OCI-LY7 (cell line): ENCODE results near the gene NUDT9. TPM values are rescaled to one million over a fixed set of nuclear protein-coding genes. Genes with fewer than 3 reads are reported as not detected.

Source experiments
- Bru-seq: library from RNA; stranded (reverse); fragments of 400-500 nt; gene quantifications from one replicate; lab custom pipeline; 2021; lab: Mats Ljungman, UMichigan
- BruChase-seq, 2 experiments: library from RNA; stranded (reverse); fragments of 400-500 nt; gene quantifications; one replicate each; lab custom pipeline; 2021; lab: Mats Ljungman, UMichigan
- BruUV-seq: library from RNA; stranded (reverse); fragments of 400-500 nt; replicated peaks from 2 replicates; lab custom pipeline; 2021; lab: Mats Ljungman, UMichigan
- CTCF ChIA-PET: fragments of 300-600 bp; sonication (Branson Sonifier 250); formaldehyde crosslinking; loops from one replicate; lab custom pipeline; 2022; ENCODE audit warnings: antibody characterized with exemption; ENCODE audit not compliant: unreplicated experiment; lab: Charles Lee
- POLR2A ChIA-PET: fragments of 300-600 bp; sonication (Branson Sonifier 250); formaldehyde crosslinking; loops from one replicate; lab custom pipeline; 2022; ENCODE audit warnings: antibody characterized with exemption; lab: Charles Lee
- DNase-seq: peaks from one replicate; pipeline ENCODE4 v3.0.0-alpha.2; 2015; ENCODE audit warnings: low spot score
- H2AFZ ChIP-seq: fragments of 200-600 bp; sonication (generic), shearing (Covaris generic); 2 replicates; pipeline ENCODE4 v1.6.1; 2014; ENCODE audit warnings: mild to moderate bottlenecking, antibody characterized with exemption, low read length, moderate library complexity
- H3K27ac ChIP-seq: fragments of 200-600 bp; sonication (generic); 2 replicates; pipeline ENCODE4 v1.5.1; 2014; ENCODE audit warnings: mixed run types, low read depth, mild to moderate bottlenecking, moderate library complexity, low read length, inconsistent platforms; ENCODE audit not compliant: poor library complexity, severe bottlenecking
- H3K36me3 ChIP-seq: fragments of 200-600 bp; sonication (generic); 2 replicates; pipeline ENCODE4 v1.6.1; 2014; ENCODE audit warnings: mild to moderate bottlenecking, antibody characterized with exemption, low read length, moderate library complexity, mixed read lengths; ENCODE audit not compliant: insufficient read depth
- H3K4me1 ChIP-seq: fragments of 200-600 bp; sonication (generic); 2 replicates; pipeline ENCODE4 v1.5.1; 2014; ENCODE audit warnings: mild to moderate bottlenecking, low read length; ENCODE audit not compliant: insufficient read depth, poor library complexity, severe bottlenecking
- H3K4me2 ChIP-seq: fragments of 200-600 bp; sonication (generic); 2 replicates; pipeline ENCODE4 v1.6.1; 2014; ENCODE audit warnings: mild to moderate bottlenecking, low read length
- H3K4me3 ChIP-seq: fragments of 200-600 bp; sonication (generic); 2 replicates; pipeline ENCODE4 v1.5.1; 2014; ENCODE audit warnings: mild to moderate bottlenecking, low read depth, low read length; ENCODE audit not compliant: poor library complexity, severe bottlenecking
- H3K79me2 ChIP-seq: fragments of 200-600 bp; sonication (generic); 2 replicates; pipeline ENCODE4 v1.6.1; 2016; ENCODE audit warnings: low read depth, mild to moderate bottlenecking, low read length, moderate library complexity, mixed read lengths; ENCODE audit not compliant: insufficient read depth
- H3K9me2 ChIP-seq: fragments of 200-600 bp; sonication (generic); 2 replicates; pipeline ENCODE4 v1.6.1; 2016; ENCODE audit warnings: mild to moderate bottlenecking, low read length, mixed read lengths; ENCODE audit not compliant: insufficient read depth
- H3K9me3 ChIP-seq: fragments of 200-600 bp; sonication (generic); 2 replicates; pipeline ENCODE4 v1.6.1; 2014; ENCODE audit warnings: mild to moderate bottlenecking, mixed run types, low read length, mixed read lengths
- H4K20me1 ChIP-seq: fragments of 200-600 bp; sonication (generic); 2 replicates; pipeline ENCODE4 v1.6.1; 2014; ENCODE audit warnings: mild to moderate bottlenecking, antibody characterized with exemption, low read length, moderate library complexity, mixed read lengths; ENCODE audit not compliant: insufficient read depth
- EZH2phosphoT487 ChIP-seq: fragments of 200-600 bp; sonication (generic); IDR thresholded peaks from 2 replicates; pipeline ENCODE4 v1.6.1; 2018; ENCODE audit warnings: low read depth, borderline replicate concordance, mild to moderate bottlenecking, mixed run types, antibody characterized with exemption, low read length, moderate library complexity, mixed read lengths
- intact Hi-C: fragments of 100-400 bp; cut with micrococcal nuclease; formaldehyde crosslinking; loops from one replicate; pipeline ENCODE4 v1.10.0; 2022; ENCODE audit not compliant: unreplicated experiment
- long read RNA-seq: library from polyadenylated mRNA; stranded (forward); transcript quantifications from one replicate; pipeline ENCODE4 v2.0.0, GENCODE V29; 2022
- total RNA-seq, 2 experiments: library from RNA; depleted of rRNA in 1 of 2; stranded (reverse); fragments of >200 nt in 1 of 2; shearing (Covaris generic) in 1 of 2; gene quantifications; 2 replicates each; pipeline ENCODE4 v1.2.3, GENCODE V29; 2014 to 2022
- TF ChIP-seq, protein P1 (sequence below): fragments of 200-600 bp; sonication (generic); conservative IDR thresholded peaks from 2 replicates; pipeline ENCODE4 v1.5.1; 2014; ENCODE audit warnings: mild to moderate bottlenecking, antibody characterized with exemption, low read length, moderate library complexity, mixed read lengths

NUDT9 gene, protein sequence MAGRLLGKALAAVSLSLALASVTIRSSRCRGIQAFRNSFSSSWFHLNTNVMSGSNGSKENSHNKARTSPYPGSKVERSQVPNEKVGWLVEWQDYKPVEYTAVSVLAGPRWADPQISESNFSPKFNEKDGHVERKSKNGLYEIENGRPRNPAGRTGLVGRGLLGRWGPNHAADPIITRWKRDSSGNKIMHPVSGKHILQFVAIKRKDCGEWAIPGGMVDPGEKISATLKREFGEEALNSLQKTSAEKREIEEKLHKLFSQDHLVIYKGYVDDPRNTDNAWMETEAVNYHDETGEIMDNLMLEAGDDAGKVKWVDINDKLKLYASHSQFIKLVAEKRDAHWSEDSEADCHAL
- total RNA-seq (2014; rRNA removed; shearing (Covaris generic)) (9.0 and 11.4 TPM in 2 replicates), total RNA-seq (2022) (13.8 and 16.5 TPM in 2 replicates), Bru-seq, nascent RNA (percentile 66 among the genes with signal in this experiment), BruChase-seq, experiment 1, labeled RNA remaining after a 6-hour chase (percentile 63 among the genes with signal in this experiment), BruChase-seq, experiment 2, labeled RNA remaining after a 2-hour chase (percentile 62 among the genes with signal in this experiment)
- long read RNA-seq, transcript NUDT9-201 (8 exons, 1,701 nt): major isoform, 29 of 39 reads
- long read RNA-seq, partial matches to known transcripts: 0 of 39 reads
- long read RNA-seq, other reads (novel, unspliced or antisense): 8 of 39 reads

DNA sequence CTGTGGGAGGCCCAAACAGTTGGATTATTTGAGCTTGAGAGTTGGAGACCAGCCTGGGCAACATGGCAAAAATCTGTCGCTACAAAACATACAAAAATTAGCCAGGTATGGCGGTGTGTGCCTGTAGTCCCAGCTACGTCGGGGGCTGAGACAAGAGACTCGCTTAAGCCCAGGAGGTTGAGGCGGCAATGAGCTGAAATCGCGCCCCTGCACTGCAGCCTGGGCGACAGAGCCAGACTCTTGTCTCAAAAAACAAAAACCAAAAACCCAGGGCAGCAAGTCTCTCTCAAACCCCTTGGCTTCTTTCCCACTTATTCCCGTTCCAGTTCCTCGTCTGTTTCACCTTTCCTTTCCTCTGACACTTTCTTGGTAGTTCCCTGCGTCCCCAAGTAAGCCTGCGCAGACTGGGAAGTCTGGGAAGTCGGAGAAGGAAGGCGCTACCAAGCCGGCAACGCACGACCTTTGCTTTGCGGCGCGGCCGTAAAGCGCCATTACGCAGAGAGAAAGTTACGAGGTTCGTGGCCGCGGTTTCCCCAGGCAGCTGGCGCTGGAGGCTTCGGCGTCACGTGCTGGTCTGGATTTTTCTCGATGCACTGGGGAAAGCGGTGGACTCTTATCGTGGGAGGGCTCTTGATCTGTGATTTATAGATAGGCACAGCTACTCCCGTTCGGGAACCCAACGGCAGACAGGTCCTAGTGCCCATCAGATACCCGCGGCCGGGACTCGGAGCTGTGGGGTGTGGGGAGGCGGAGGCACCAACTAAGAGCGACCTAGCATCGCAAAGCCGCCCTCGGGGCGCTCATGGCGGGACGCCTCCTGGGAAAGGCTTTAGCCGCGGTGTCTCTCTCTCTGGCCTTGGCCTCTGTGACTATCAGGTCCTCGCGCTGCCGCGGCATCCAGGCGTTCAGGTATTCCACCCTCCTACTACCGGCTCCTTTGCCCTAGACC lies at the start of gene NUDT9:
TSS of gene NUDT9 (plus strand) at position 470 of the 949 bp plus-strand sequence. CDS start at position 803, 333 bp downstream.
- peak within 1 kb of the TSS; percentile 83 for H3K4me3 ChIP-seq

DNA sequence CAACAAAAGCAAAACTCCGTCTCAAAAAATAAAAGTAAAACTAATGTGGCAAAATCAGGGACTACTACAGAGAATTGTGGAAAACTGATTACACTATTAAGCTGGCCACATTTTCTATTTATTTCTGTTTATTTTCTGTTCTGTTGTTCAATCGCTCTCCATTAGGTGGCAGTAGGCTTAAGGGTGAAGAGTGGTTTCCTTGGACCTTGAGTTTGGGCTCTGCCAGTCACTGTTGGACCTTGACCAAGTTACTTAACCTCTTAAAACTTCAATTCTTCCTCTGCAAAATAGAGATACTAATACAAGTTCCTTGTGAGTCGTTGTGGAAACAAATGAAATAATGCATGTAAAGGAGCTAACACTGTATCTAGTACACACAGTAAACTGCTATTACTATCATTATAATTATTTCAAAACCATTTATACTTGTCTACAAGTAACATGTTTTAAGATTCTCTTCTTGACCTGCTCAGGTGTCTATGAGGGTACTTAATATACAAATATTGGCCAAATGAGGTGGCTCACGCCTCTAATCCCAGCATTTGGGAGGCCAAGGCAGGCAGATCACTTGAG lies 46.6 kb upstream of the NUDT9 start:
- ChIA-PET POLR2A (interaction anchor here (1.3 kb wide), 1 partner anchor 15 kb away, joined by 5 read pairs; the partner anchor contains the start of gene HSD17B11), CTCF (interaction anchor here (0.6 kb wide), 2 partner anchors 92 to 96 kb away, joined by 3 read pairs; no protein-coding TSS in a partner anchor)
- no peaks in the 10 kb centered on the region for H3K9me2 ChIP-seq
- TF ChIP-seq, protein P1, sequence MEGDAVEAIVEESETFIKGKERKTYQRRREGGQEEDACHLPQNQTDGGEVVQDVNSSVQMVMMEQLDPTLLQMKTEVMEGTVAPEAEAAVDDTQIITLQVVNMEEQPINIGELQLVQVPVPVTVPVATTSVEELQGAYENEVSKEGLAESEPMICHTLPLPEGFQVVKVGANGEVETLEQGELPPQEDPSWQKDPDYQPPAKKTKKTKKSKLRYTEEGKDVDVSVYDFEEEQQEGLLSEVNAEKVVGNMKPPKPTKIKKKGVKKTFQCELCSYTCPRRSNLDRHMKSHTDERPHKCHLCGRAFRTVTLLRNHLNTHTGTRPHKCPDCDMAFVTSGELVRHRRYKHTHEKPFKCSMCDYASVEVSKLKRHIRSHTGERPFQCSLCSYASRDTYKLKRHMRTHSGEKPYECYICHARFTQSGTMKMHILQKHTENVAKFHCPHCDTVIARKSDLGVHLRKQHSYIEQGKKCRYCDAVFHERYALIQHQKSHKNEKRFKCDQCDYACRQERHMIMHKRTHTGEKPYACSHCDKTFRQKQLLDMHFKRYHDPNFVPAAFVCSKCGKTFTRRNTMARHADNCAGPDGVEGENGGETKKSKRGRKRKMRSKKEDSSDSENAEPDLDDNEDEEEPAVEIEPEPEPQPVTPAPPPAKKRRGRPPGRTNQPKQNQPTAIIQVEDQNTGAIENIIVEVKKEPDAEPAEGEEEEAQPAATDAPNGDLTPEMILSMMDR: peak; percentile 95
- TF ChIP-seq EZH2phosphoT487: no peak
- H3K36me3 ChIP-seq: peaks cover 22% of the 10 kb centered on the region
- H3K9me3 ChIP-seq: no peaks in the 10 kb centered on the region
- no peak overlapping the region for H3K27ac ChIP-seq
- H3K4me2 ChIP-seq: no peak overlapping the region
- no peaks in the 10 kb centered on the region for H3K79me2 ChIP-seq
- H4K20me1 ChIP-seq: no peaks in the 10 kb centered on the region
- intact Hi-C loops: loop anchor here (1.0 kb wide), 1 partner anchor 89 kb away; no protein-coding TSS in a partner anchor
- no peak overlapping the region for H2AFZ ChIP-seq
- H3K4me3 ChIP-seq: no peak overlapping the region
- DNase-seq: peak; percentile 45
- no peaks in the 10 kb centered on the region for H3K4me1 ChIP-seq
- no TSS peak for BruUV-seq

More for the DNA sequence above, at the start of gene NUDT9:
- H3K79me2 ChIP-seq: peaks cover 41% of the 10 kb centered on the region
- H3K36me3 ChIP-seq: no peaks in the 10 kb centered on the region
- H3K27ac ChIP-seq: peak within 1 kb of the TSS; percentile 80
- H3K9me3 ChIP-seq: no peaks in the 10 kb centered on the region
- BruUV-seq: TSS peak; percentile 97
- H2AFZ ChIP-seq: peak within 1 kb of the TSS; percentile 92
- intact Hi-C loops: loop anchor here (1.0 kb wide), 1 partner anchor 32 kb away; no protein-coding TSS in a partner anchor
- ChIA-PET POLR2A (interaction anchor here (0.5 to 2.3 kb wide), 12 partner anchors 10 to 1008 kb away, joined by 3 to 10 read pairs (median 4); partner anchors contain the start of genes HSD17B11 and SLC10A6), CTCF (no interaction called here)
- TF ChIP-seq, protein P1: 0 out of 2 replicates have a peak, but pooled peaks have one; percentile 18
- no peak for TF ChIP-seq EZH2phosphoT487
- no peaks in the 10 kb centered on the region for H3K9me2 ChIP-seq
- H3K4me1 ChIP-seq: peaks cover 31% of the 10 kb centered on the region
- peak; percentile 88 for DNase-seq
- no peaks in the 10 kb centered on the region for H4K20me1 ChIP-seq
- peak within 1 kb of the TSS; percentile 96 for H3K4me2 ChIP-seq
